ENCODE data around the gene OOEP.

OOEP gene

GRCh38 chr6:73353636-73354593 lies 15.8 kb downstream of the OOEP start, which contains the start of gene DPPA5:
TSS of gene DPPA5 (minus strand) at chr6:73354276. CDS start at chr6:73354225, 51 bp downstream.
- H3K4me3 ChIP-seq (replicated peaks; ENCODE audit: low read depth, low read length) = no peak within 1 kb of the TSS
- no peak for DNase-seq (ENCODE audit: extremely low read depth, low read depth)
- no peak for TF ChIP-seq CTCF (IDR thresholded peaks at IDR 0.05; ENCODE audit: low read depth, low read length, missing control alignments)

GRCh38 chr6:73349311-73349710 lies 20.4 kb downstream of the OOEP start:
- DNase-seq (ENCODE audit: extremely low read depth, low read depth) = no peak
- TF ChIP-seq CTCF (IDR thresholded peaks at IDR 0.05; ENCODE audit: low read depth, low read length, missing control alignments) = no peak
- H3K4me3 ChIP-seq (replicated peaks; ENCODE audit: low read depth, low read length) = no peak overlapping the region

GRCh38 chr6:73348550-73349204 lies 21.0 kb downstream of the OOEP start:
- H3K4me3 ChIP-seq (replicated peaks; ENCODE audit: low read depth, low read length) = no peak overlapping the region

GRCh38 chr6:73343164-73343563 lies 26.5 kb downstream of the OOEP start:
- no peak overlapping the region for H3K4me3 ChIP-seq (replicated peaks; ENCODE audit: low read depth, low read length)
- TF ChIP-seq CTCF (IDR thresholded peaks at IDR 0.05; ENCODE audit: low read depth, low read length, missing control alignments) = no peak
- DNase-seq (ENCODE audit: extremely low read depth, low read depth) = no peak

More at GRCh38 chr6:73348550-73349204, 21.0 kb downstream of the OOEP start:
- no peak for DNase-seq (ENCODE audit: extremely low read depth, low read depth)
- TF ChIP-seq CTCF (IDR thresholded peaks at IDR 0.05; ENCODE audit: low read depth, low read length, missing control alignments) = no peak

GRCh38 chr6:73342174-73342573 lies 27.5 kb downstream of the OOEP start:
- H3K4me3 ChIP-seq (replicated peaks; ENCODE audit: low read depth, low read length) = no peak overlapping the region
- no peak for TF ChIP-seq CTCF (IDR thresholded peaks at IDR 0.05; ENCODE audit: low read depth, low read length, missing control alignments)
- no peak for DNase-seq (ENCODE audit: extremely low read depth, low read depth)

- DNase-seq (ENCODE audit: extremely low read depth, low read depth) = no peak
- no peak overlapping the region for H3K4me3 ChIP-seq (replicated peaks; ENCODE audit: low read depth, low read length)
- TF ChIP-seq CTCF (IDR thresholded peaks at IDR 0.05; ENCODE audit: low read depth, low read length, missing control alignments) = no peak
Measured at GRCh38 chr6:73341335-73341734, 28.4 kb downstream of the OOEP start.

Data from HFF-Myc (cell line).